ENCODE data around the gene SWT1.
"Not testable (repeated sequence)": the region's sequence is repeated elsewhere in the genome, so short reads cannot be mapped to it uniquely, and the experiment has no call there.

The SWT1 gene

DNA sequence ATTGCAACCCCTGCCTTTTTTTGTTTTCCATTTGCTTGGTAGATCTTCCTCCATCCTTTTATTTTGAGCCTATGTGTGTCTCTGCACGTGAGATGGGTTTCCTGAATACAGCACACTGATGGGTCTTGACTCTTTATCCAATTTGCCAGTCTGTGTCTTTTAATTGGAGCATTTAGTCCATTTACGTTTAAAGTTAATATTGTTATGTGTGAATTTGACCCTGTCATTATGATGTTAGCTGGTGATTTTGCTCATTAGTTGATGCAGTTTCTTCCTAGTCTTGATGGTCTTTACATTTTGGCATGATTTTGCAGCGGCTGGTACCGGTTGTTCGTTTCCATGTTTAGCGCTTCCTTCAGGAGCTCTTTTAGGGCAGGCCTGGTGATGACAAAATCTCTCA lies 98.6 kb downstream of the SWT1 start:
- not testable (repeated sequence) for DNase-seq

DNA sequence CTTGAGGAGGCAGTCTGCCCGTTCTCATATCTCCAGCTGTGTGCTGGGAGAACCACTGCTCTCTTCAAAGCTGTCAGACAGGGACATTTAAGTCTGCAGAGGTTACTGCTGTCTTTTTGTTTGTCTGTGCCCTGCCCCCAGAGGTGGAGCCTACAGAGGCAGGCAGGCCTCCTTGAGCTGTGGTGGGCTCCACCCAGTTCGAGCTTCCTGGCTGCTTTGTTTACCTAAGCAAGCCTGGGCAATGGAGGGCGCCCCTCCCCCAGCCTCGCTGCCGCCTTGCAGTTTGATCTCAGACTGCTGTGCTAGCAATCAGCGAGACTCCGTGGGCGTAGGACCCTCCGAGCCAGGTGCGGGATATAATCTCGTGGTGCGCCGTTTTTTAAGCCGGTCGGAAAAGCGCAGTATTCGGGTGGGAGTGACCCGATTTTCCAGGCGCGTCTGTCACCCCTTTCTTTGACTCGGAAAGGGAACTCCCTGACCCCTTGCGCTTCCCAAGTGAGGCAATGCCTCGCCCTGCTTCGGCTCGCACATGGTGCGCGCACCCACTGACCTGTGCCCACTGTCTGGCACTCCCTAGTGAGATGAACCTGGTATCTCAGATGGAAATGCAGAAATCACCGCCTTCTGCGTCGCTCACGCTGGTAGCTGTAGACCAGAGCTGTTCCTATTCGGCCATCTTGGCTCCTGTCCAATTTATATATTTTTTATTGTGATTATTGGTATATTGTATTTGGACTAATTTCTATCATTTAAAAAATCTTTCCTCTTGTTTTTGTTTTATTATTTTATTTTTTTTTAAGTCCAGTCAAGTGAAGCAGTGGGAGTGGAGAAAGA lies 100.4 kb downstream of the SWT1 start:
- DNase-seq: not testable (repeated sequence)

DNA sequence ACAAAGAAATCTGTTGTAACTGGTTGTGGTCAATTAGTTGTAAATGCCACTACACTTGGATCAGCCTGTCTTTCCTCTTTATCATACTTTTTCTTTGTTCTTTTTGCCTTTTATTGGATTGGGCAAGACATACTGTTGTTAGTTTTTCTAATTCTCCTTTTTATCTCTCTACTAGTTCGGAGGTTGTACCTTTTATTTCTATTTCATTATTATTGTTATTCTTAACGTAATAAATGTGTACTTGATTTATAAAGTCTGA lies 100.9 kb downstream of the SWT1 start:
- no peak for DNase-seq

DNA sequence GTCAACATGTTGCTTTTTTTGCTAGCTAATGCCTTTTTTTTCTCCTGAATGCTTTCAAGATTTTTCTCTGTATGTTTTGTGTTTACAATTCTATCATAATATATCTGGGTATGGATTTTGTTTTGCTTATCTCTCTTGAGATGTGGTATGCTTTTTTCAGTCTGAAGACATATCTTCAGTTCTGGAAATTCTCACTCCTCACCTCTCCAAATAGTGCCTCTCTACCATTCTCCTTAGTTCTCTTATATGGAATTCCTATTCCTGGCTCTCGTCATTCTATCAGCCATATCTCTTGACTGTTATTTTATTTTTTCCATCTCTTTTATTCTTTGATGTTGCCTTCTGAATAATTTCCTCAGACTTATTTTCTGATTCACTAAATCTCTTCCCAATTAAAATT lies 101.7 kb downstream of the SWT1 start:
- DNase-seq: no peak

DNA sequence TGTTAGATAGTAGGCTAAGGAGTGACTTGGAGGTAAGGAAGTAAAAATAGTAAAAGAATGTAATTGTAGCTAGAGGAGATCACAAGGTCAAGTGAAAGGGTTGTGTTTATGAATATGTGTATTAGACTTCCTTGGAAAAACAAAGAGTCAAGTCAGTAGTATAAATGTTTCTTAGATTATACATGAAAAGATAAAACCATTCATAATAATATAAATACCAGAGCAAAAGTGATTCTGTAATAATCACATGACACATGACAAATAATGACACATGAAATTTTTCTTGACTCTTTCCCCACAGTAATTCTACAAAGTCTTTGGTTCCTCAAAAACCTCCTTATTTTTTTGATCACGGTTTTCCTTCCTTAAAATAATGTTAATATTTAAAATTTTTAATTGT lies 103.6 kb downstream of the SWT1 start:
- no peak for DNase-seq

DNA sequence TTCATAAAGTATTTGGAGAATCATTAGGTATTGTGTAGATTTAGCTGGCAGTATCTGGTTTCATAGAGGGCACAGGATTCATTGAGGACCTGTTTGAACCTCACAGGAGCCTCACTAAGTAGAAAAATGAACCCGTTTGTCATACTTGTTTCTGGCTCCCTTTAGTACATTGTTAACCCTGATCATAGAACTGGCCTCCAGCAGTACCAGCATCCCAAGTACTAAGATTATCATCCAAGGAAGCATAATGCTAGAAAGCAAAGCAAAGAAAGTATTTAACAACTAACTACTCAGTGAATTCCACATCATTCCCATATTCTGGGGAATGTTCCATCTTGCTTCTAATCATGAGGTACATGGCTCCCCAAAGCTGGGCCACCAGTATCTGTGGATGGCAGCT lies 105.2 kb downstream of the SWT1 start:
- DNase-seq: no peak

DNA sequence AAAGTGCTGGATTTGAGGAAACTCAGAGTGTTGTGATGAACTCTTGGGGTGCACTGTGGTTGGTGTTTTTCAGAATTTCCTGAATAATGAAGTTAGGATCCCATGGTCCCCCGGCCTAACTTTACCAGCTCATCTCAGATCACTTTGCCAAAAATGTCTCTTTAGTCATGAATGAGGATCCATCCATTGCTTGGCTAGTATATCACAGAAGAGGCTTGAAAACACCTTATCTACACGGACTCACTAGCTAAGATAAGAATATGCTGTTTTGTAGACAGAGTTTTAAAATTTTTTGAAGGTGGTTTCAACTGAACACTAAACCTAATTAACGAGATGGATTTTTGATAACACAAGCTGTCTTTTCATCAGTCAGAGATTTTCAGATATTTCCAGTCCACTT lies 106.3 kb downstream of the SWT1 start:
- no peak for DNase-seq

DNA sequence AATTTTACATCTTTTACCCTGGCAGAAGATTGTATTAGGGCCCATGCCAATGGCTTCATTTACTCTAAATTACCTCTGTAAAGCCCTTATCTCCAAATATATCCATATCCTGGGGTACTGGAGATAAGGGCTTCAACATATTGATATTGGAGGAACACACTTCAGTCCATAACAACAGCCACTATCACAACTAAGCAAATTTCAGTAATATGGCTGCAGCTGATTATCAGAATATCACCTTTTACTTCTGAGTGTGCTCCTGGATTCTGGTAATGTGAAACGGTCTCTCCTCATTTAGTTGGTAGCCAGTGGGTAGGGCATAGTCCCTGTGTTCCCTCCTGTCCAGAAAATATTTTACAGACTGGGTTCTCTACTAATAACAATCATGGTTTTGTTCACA lies 106.8 kb downstream of the SWT1 start:
- DNase-seq: no peak

DNA sequence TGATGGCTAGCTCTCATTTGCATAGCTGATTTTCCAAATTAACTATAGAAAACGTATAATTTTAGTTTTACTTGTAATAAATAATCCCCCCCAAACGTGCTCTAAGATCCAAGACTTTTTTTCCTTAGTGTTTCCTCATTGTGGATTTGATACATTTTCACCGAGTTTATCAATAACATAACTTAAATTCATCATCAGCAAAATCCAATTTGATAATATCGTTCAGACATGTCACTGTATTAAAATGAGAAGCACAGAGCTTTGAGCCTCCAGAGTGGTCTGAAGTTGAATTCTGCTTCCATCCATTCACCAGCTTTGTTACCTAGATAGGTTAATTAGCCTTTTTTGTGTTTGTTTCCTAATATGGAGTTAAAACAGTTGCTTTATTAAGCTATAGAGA lies 108.3 kb downstream of the SWT1 start:
- no peak for DNase-seq

DNA sequence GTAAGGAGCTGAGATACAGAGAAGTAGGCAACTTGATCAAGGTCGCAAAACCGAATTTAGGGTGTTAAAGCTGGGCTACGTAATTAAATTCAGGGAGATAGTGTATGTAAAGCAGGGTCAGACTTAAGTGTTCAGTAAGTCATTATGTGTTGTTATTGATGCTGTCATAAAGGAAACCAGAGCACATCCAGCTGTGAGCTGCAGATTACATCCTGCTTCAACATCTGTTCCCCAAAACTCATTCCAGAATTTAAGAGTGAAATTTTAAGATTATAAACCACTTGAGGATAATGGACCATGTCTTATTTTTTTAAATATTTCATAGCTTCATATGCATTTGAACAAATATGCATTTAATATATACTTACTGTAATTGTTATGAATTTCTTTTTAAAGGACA lies 110.3 kb downstream of the SWT1 start:
- DNase-seq: no peak

DNA sequence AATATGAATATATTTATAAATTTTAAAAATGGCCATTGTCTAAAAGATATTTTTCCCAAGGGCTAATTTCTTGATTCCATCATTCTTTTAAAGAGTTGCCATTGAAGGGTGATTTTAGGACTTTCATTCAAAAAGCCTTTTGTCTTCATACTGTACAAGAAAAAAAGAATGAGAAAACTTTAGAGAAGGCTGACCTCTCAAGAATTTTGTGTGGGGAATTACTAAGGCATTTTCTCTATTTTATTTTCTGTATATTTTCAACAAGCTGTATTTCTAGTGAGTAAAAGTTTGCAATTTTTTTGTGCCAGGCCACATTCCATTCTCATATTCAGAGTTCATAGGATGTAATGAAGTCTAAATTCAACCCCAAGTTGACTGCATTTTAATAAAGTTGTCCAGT lies 110.7 kb downstream of the SWT1 start:
- DNase-seq: no peak

DNA sequence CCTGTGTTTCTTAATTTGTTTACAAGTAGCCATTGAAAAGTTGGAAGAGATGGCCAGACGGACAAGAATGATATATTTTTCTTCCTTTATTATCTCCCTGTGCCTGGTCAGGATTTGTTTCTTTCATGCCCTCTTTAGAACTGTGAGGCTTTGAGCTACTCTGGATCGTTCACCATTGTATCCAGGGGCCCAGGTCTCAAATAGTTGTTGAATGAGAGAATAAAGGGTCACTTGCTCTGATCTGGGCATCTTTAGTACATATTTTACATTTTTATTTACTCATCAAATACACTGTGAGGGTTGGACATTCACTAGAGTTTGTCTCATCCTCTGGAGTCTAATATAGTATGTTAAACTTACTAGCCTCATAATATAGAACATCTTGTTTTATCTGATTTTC lies 111.4 kb downstream of the SWT1 start:
- no peak for DNase-seq

DNA sequence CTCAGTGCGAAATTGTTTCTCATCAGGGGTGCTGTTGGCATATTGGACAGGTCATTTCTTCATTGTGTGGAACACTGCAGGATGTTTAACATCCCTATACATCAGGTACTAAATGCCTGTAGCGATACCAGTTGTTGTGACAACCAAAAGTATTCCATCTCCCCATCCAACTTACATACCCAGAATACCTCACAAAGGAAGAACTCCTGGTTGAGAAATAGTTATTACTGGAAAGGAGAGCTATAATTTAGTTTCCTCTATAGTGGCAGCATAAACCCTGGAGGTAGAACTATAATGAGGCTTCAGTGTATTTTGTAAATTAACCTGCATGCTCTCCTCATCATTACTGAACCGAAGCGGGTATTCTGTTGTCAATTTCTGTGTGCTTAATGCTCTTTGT lies 115.0 kb downstream of the SWT1 start:
- no peak for DNase-seq

DNA sequence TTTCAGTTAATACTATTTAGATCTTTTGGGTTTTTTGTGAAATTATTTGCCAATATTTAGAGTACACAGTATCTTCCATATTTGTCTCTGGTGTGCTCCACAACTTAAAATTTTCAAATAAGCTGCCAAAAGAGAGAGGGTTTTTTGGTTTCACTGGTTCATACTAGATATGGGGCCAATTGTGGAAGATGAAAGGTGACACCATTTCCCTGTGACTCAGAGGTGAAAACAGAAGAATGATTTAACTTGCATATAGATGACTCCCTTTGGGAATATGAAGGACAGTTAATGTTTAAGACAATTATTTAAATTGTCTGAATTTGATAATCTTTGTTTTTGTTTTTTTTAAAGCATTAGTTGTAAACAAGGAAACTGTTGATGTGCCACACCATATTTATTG lies 122.6 kb downstream of the SWT1 start:
- DNase-seq: no peak

DNA sequence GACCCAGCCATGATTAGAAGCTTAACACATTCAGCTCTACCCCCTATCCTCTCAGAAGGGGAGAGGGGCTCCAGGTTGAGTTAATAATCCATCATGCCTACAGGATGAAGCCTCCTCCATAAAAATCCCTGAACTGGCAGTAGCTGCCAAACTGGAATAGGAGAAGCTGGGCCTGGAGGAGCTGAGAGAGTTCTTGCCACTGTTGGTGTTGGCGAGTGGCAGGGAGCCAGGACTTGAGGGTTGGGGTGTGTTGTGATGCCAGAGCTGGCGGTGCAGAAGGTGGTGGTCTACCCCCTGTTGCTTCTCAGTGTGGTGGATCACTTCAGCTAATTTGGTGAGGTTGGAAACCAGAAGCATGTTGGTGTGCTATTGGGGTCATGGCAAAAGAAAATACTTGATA lies 123.6 kb downstream of the SWT1 start:
- DNase-seq: no peak

DNA sequence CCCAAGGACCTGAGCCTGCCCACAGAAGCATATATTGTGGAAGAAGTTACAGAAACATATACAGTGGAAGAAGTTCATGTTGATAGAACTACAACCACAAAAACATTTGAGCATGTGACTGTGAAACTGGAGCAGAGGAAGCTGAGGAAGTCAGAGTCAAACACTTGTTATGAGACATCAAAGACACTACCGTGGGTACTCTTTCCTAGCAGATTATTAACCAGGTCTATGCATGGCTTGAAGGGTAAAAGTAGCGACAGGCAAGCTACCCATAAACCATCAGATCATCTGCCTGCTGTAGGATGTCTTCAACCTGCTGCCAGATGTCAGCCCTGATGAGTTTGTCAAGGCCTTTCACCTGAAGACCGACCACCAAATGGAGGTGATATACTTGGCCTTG lies 124.3 kb downstream of the SWT1 start:
- DNase-seq: no peak

DNA sequence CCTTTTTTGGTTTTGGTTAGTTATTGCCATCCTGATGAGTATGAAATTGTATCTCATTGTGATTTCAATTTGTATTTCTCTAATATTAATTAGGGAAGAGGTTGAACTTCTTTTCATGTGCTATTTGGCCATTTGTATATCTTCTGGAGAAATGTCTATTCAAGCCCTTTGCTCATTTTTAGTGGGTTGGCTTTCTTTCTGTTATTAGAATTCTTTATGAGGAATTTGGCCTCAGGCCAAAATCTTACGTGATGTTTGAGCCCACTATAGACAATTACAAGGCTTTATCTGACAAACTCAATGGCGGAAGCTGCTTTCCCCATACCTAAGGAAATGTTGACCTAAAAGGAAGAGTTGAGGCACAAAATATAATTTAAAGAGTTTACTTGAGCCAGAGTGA lies 127.1 kb downstream of the SWT1 start:
- no peak for DNase-seq

DNA sequence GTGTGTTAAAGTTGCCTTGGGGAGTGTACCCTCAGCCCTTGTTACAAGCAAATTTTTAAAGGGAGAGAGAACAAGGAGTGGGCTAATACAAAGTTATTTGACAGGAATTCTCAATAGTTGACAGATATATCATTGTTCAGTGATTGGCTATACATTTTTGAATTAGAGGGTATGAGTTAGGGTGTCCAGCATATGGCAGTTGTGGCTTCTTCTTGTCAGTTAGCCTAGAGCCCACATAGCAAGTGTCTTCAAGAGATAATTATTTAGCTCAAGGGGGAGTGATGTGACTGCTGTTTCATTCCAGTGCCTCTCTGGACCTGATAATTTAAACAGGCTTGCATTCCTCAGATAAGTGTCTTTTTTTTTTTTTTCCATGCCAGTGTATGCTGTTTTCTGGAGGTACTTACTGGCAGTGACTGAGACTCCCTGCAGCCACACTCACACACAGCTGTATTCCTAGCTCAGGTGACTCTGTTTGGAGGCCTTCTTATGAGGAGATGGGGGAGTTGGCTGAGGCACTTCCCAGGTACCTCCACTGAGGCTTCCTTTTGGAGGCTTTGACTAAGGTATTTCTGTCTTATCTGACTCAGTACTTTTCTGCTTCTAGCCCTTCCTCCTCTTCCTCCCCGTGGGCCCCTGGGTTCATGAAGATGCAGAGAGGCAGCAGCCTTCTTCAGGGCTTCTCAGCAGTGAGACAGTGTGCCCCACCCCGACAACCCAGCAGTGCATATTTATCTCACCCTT lies 127.7 kb downstream of the SWT1 start:
- no peak for DNase-seq

DNA sequence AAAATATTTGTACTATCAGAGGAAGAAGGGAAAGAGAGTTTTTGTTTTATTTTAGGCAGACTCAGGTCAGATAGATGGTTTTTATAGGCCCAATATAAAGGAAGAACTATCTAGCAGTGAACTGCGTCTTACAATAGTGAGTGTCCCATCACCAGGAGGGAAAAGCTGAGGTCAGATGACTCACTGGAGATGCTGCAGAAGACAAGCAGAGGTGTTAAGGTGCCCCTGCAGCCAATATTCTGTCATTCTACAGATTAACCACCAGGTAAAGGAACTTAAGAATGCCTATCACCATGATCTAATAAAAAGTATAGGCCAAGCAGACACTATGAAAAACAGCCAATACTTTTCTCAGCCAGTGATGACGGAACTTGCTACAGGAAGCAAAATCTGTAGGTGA lies 130.5 kb downstream of the SWT1 start:
- DNase-seq: no peak

DNA sequence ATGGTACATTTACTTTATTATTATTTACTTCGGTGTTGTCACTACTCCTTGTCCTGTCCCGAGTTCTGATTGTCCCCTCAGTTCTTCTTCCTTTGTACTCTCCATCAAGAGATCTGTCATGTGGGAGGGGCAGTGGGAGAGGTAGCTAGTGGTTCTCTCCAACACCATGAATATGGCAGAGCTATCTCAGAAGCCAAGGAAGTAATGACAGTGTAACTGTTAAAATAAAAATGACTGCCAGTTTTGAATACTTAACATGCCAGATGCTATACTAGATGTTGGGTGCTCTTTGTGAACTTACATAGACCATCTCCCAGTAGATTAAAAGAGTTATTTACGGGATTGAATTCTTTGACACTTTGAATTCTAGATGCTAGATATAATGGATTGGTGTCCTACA lies 131.5 kb downstream of the SWT1 start:
- DNase-seq: no peak

DNA sequence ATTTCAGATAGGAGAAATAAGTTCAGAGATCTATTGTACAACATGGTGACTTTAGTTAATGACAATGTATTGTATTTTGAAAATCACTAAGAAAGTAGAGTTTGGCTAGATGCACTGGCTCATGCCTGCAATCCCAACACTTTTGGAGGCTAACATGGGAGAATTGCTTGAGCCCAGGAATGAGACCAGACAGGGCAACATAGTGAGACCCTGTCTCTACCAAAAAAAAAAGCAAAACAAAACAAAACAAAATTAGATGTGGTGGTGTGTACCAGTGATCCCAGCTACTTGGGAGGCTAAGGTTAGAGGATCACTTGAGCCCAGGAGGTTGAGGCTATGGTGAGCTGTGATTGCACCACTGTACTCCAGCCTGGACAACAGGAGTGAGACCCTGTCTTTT lies 132.9 kb downstream of the SWT1 start:
- DNase-seq: no peak

DNA sequence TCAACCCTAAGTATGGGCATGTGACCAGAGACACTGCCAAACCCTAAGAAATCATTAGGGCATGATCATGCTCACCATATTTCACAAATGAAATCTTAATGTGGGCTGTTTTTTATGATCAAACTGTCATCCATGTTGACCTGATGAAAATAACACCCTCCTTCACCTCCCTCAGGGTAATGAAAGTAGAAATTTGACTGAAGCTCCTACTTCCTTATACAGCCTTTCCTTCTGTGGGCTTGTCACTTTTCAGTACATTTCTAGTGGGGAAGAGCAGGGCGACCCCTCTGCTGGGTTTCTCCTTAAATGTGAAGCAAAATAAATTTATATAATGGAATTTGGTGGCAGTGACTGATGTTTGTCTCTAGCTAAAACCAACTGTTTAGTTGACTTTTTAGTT lies 134.2 kb downstream of the SWT1 start:
- DNase-seq: no peak

DNA sequence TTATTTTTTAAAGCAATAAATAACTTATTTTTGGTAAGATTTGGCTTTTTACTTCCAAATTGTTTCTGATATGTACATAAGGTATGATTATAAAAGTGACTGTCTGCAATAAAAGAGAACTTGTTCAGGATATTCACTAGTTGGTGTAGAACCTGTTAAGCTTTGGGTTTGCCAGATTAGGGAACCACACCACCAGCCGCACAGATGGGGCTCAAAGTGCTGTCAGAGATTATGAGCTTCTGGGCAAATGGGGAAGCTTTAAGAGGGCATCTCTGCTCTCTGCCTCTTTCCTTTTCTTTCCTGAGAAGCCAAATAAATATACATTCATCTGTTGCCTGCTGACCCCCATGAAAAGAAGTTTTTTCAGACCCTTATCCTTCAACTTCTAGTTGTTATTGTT lies 134.7 kb downstream of the SWT1 start:
- no peak for DNase-seq

DNA sequence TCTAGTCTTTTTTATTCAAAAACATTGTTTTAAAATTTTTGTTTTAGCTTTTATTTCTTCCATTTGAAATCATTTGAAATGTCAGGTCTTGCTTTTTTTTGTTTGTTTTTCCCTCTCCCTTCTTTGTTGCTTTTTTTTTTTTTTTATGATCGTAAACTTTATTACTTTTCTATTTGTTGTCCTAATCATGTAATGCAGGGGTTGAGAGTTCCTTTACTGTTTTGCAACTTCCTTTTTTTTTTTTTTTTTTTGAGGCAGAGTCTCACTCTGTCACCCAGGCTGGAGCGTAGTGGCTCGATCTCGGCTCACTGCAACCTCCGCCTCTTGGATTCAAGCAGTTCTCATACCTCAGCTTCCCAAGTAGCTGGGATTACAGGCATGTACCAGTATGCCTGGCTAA lies 135.3 kb downstream of the SWT1 start:
- no peak for DNase-seq

DNA sequence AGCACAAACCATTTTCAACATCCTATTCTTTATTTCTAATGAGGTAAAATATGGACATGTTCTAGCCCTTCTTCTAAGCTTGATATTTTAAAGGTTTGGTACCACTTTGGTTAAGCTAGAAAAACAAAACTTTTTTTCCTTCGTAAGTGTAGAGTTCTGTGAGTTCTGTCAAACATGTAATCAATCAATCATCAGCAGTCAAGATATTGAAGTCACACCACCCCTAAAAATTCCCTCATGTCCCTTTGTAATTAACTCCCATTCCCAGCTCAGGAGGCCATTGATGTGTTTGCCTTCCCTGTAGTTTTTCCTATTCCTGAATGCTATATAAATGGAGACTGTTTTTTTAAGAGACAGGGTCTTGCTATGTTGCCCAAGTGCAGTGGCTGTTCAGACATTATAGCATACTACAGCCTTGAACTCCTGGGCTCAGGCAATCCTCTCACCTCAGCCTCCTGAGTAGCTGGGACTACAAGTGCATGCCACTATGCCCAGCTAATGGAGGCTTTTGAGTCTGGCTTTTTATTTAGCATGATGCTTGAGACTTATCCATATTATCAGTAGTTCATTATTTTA lies 137.1 kb downstream of the SWT1 start:
- no peak for DNase-seq
